Stimulated activated effector memory CD8-positive, alpha-beta T cell treated with anti-CD3 and anti-CD28 coated beads, Interleukin-12 subunit alpha, Interleukin-12 subunit beta, amount 100 ng/mL, for 72 hours (primary cell): Measurements from ENCODE around the gene SCG2.

Experiments
- ATAC-seq: fragments of 150-1000 bp; cut with Tn5 transposase; 2 replicates; pipeline ENCODE4 v1.10.0; 2021
- DNase-seq, 2 donors: peaks; one replicate each; pipeline ENCODE4 v3.0.0; 2021 to 2022; ENCODE audit warnings: low spot score in 2 of 2
- H3K27ac Mint-ChIP-seq: one replicate; pipeline ENCODE4 v1.8.0; 2022; ENCODE audit warnings: mild to moderate bottlenecking, mixed read lengths
- H3K36me3 Mint-ChIP-seq: one replicate; pipeline ENCODE4 v1.8.0; 2022; ENCODE audit warnings: mild to moderate bottlenecking, mixed read lengths
- H3K4me1 Mint-ChIP-seq: one replicate; pipeline ENCODE4 v1.8.0; 2022; ENCODE audit warnings: mixed read lengths
- H3K4me3 Mint-ChIP-seq: one replicate; pipeline ENCODE4 v1.8.0; 2022; ENCODE audit warnings: mild to moderate bottlenecking, mixed read lengths
- H3K9me3 Mint-ChIP-seq: one replicate; pipeline ENCODE4 v1.8.0; 2022; ENCODE audit warnings: mixed read lengths

Gene SCG2

GRCh38 chr2:223562078-223562477 lies 40.1 kb downstream of the SCG2 start:
- no peaks in the 10 kb centered on the region for H3K36me3 Mint-ChIP-seq
- ATAC-seq (no peak), DNase-seq (no peak)
- no peak overlapping the region for H3K27ac Mint-ChIP-seq
- no peak overlapping the region for H3K4me3 Mint-ChIP-seq
- H3K4me1 Mint-ChIP-seq, result peaks cover 5% of the 10 kb centered on the region
- peaks cover 4% of the 10 kb centered on the region for H3K9me3 Mint-ChIP-seq

- ATAC-seq, result no peak
- H3K9me3 Mint-ChIP-seq, result peaks cover 1% of the 10 kb centered on the region
- no peak for DNase-seq
- no peak overlapping the region for H3K4me3 Mint-ChIP-seq
- H3K4me1 Mint-ChIP-seq, result peaks cover 5% of the 10 kb centered on the region
- H3K36me3 Mint-ChIP-seq, result no peaks in the 10 kb centered on the region
- H3K27ac Mint-ChIP-seq, result no peak overlapping the region
These were observed 41.3 kb downstream of the SCG2 start for GRCh38 chr2:223560749-223561435.

GRCh38 chr2:223558970-223559369 lies 43.2 kb downstream of the SCG2 start:
- no peak overlapping the region for H3K4me3 Mint-ChIP-seq
- H3K27ac Mint-ChIP-seq, result no peak overlapping the region
- peaks cover 5% of the 10 kb centered on the region for H3K4me1 Mint-ChIP-seq
- ATAC-seq, result no peak
- H3K36me3 Mint-ChIP-seq, result no peaks in the 10 kb centered on the region
- no peak for DNase-seq
- no peaks in the 10 kb centered on the region for H3K9me3 Mint-ChIP-seq

- no peak for ATAC-seq
- DNase-seq, result no peak
- Mint-ChIP-seq H3K36me3 (no peaks in the 10 kb centered on the region), H3K27ac (no peak overlapping the region), H3K4me1 (peaks cover 5% of the 10 kb centered on the region), H3K9me3 (no peaks in the 10 kb centered on the region), H3K4me3 (no peak overlapping the region)
These were observed 47.2 kb downstream of the SCG2 start for GRCh38 chr2:223554923-223555322.

- no peak for DNase-seq
These were observed 52.9 kb downstream of the SCG2 start for GRCh38 chr2:223549215-223549614.

GRCh38 chr2:223548194-223548593 lies 54.0 kb downstream of the SCG2 start:
- DNase-seq (no peak), ATAC-seq (no peak)
- no peak overlapping the region for H3K4me3 Mint-ChIP-seq

More at GRCh38 chr2:223549215-223549614, 52.9 kb downstream of the SCG2 start:
- H3K27ac Mint-ChIP-seq, result no peak overlapping the region
- H3K4me1 Mint-ChIP-seq, result no peaks in the 10 kb centered on the region
- H3K36me3 Mint-ChIP-seq, result no peaks in the 10 kb centered on the region
- ATAC-seq, result no peak
- no peaks in the 10 kb centered on the region for H3K9me3 Mint-ChIP-seq
- H3K4me3 Mint-ChIP-seq, result no peak overlapping the region

More at GRCh38 chr2:223548194-223548593, 54.0 kb downstream of the SCG2 start:
- no peaks in the 10 kb centered on the region for H3K36me3 Mint-ChIP-seq
- no peaks in the 10 kb centered on the region for H3K9me3 Mint-ChIP-seq
- no peak overlapping the region for H3K27ac Mint-ChIP-seq
- H3K4me1 Mint-ChIP-seq, result no peaks in the 10 kb centered on the region
